Tongue (tissue), 2 donors: ENCODE data around the gene PHF21A. TPM values are rescaled to one million over a fixed set of nuclear protein-coding genes. Genes with fewer than 3 reads are reported as not detected.
A peak's percentile ranks its signal among the peaks of the same experiment; 100 is the strongest.
"Not testable (repeated sequence)": the region's sequence is repeated elsewhere in the genome, so short reads cannot be mapped to it uniquely, and the experiment has no call there.

Source experiments
- DNase-seq: peaks from one replicate; pipeline ENCODE4 v3.0.0-alpha.2; 2015
- total RNA-seq: library from RNA; depleted of rRNA; stranded (reverse); fragments of >200 nt; gene quantifications from one replicate; pipeline ENCODE4 v1.2.3, GENCODE V29; 2014

The PHF21A gene
- total RNA-seq, 1 donor from 2014 or later, result 30.2 TPM

- no peak for DNase-seq
Observed at GRCh38 chr11:46034041-46034440, 87.2 kb downstream of the PHF21A start.

- no peak for DNase-seq
Observed at GRCh38 chr11:46026606-46027293, 94.5 kb downstream of the PHF21A start.

- DNase-seq, result no peak
Observed at GRCh38 chr11:46020084-46020599, 101.1 kb downstream of the PHF21A start.

GRCh38 chr11:46018651-46019050, 102.6 kb downstream of the PHF21A start:
- no peak for DNase-seq

GRCh38 chr11:46017341-46017740, 103.9 kb downstream of the PHF21A start:
- no peak for DNase-seq

- DNase-seq, result no peak
Observed at GRCh38 chr11:46015941-46016340, 105.3 kb downstream of the PHF21A start.

GRCh38 chr11:46014168-46014567, 107.1 kb downstream of the PHF21A start:
- not testable (repeated sequence) for DNase-seq

GRCh38 chr11:46012185-46012584, 109.1 kb downstream of the PHF21A start:
- peak; percentile 33 for DNase-seq

- DNase-seq, result no peak
Observed at GRCh38 chr11:46010100-46010499, 111.2 kb downstream of the PHF21A start.

- no peak for DNase-seq
Observed at GRCh38 chr11:46009647-46010046, 111.6 kb downstream of the PHF21A start.

- DNase-seq, result peak; percentile 87
Observed at GRCh38 chr11:46006418-46007070, 114.7 kb downstream of the PHF21A start.

GRCh38 chr11:46003572-46003971, 117.7 kb downstream of the PHF21A start:
- peak; percentile 50 for DNase-seq

GRCh38 chr11:46002189-46002588, 119.1 kb downstream of the PHF21A start:
- no peak for DNase-seq

GRCh38 chr11:46001448-46001914, 119.8 kb downstream of the PHF21A start:
- DNase-seq, result no peak

GRCh38 chr11:45997599-45997998, 123.7 kb downstream of the PHF21A start:
- no peak for DNase-seq

GRCh38 chr11:45995342-45995734, 125.9 kb downstream of the PHF21A start:
- no peak for DNase-seq

GRCh38 chr11:45994371-45995341, 126.6 kb downstream of the PHF21A start:
- peak; percentile 36 for DNase-seq

- DNase-seq, result peak; percentile 84
Observed at GRCh38 chr11:45993531-45994001, 127.7 kb downstream of the PHF21A start.

- no peak for DNase-seq
Observed at GRCh38 chr11:45988921-45989320, 132.3 kb downstream of the PHF21A start.

- DNase-seq, result no peak
Observed at GRCh38 chr11:45985212-45985611, 136.0 kb downstream of the PHF21A start.

- DNase-seq, result no peak
Observed at GRCh38 chr11:45984192-45984591, 137.1 kb downstream of the PHF21A start.

- no peak for DNase-seq
Observed at GRCh38 chr11:45983471-45983845, 137.8 kb downstream of the PHF21A start.
